Heart left ventricle (tissue), 13 donors: Measurements from ENCODE around the gene CMIP.

Experiments used
- POLR2A ChIP-seq, 2 donors: fragments of 450-650 bp; IDR thresholded peaks; one replicate each; pipeline ENCODE4 v1.6.1; 2017; ENCODE audit warnings: antibody characterized with exemption in 2 of 2, mild to moderate bottlenecking in 2 of 2, moderate library complexity in 2 of 2
- TF ChIP-seq, protein P1 (sequence below), 12 donors: fragments of 200-600 bp; sonication (generic) in 4 of 12; IDR thresholded peaks; one replicate each; pipeline versions ENCODE4 v1.5.0 to v1.8.0; 2018 to 2022; ENCODE audit warnings: antibody characterized with exemption in 12 of 12, mild to moderate bottlenecking in 5 of 12
- donor health status: ischemic (EF 13 %, LVEDD 7.1; RV severe dilation, severe dysfunction).
- donor health status: DM: no; HTN: yes; CAD: no.
- donor health status: DM: no; HTN: no; CAD: no.
- donor health status: ischemic (EF 25% LVEDD 6.9; RV normal size, moderate dysfunction).
- donor health status: ischemic (EF 25% LVEDD 5.7; RV mildly dilated, moderate dysfunction).
- donor health status: ischemic (EF 35%, LVEDD 5.7; RV mildly dilated, moderate dysfunction).
- donor health status: nonischemic (EF 11% LVEDD 7.7; RV severe dilation, severe dysfunction).
- donor health status: DM: yes; HTN: yes; CAD: no.
- donor health status: PGD.
- donor health status: ischemic (EF 29% LVEDD 5.4; RV normal size, mild dysfunction).
- donor health status: nonischemic (EF 23%, LVEDD 6.1; RV moderate dilation, normal function).

DNA sequence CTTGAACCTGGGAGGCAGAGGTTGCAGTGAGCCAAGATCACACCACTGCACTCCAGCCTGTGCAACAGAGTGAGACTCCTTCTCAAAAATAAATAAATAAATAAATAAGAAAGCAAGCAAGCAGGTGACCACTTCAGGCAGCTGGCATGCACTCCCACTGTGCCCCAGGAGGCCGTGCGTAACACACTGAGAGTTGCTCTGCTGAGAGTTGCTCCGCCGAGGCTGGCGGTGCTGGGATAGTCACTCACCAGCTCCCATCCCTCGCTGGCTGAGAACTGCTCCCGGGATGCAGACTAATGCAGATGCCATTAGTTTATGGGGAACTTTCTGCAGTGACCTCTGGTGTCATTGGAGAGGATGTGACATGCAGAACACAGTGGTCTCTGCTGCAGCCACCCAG, 228.8 kb downstream of the CMIP start:
- no peak for TF ChIP-seq POLR2A (IDR thresholded peaks at IDR 0.05)
- TF ChIP-seq, protein P1, sequence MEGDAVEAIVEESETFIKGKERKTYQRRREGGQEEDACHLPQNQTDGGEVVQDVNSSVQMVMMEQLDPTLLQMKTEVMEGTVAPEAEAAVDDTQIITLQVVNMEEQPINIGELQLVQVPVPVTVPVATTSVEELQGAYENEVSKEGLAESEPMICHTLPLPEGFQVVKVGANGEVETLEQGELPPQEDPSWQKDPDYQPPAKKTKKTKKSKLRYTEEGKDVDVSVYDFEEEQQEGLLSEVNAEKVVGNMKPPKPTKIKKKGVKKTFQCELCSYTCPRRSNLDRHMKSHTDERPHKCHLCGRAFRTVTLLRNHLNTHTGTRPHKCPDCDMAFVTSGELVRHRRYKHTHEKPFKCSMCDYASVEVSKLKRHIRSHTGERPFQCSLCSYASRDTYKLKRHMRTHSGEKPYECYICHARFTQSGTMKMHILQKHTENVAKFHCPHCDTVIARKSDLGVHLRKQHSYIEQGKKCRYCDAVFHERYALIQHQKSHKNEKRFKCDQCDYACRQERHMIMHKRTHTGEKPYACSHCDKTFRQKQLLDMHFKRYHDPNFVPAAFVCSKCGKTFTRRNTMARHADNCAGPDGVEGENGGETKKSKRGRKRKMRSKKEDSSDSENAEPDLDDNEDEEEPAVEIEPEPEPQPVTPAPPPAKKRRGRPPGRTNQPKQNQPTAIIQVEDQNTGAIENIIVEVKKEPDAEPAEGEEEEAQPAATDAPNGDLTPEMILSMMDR (IDR thresholded peaks at IDR 0.05): no peak
